ENCODE results near the gene MED16. TPM values are rescaled to one million over a fixed set of nuclear protein-coding genes. Genes with fewer than 3 reads are reported as not detected.
"Not testable (repeated sequence)": the region's sequence is repeated elsewhere in the genome, so short reads cannot be mapped to it uniquely, and the experiment has no call there.

Gene MED16
- total and polyA plus RNA-seq, 7 donors = 30.7 to 66.5 (median 51.3) TPM

DNA sequence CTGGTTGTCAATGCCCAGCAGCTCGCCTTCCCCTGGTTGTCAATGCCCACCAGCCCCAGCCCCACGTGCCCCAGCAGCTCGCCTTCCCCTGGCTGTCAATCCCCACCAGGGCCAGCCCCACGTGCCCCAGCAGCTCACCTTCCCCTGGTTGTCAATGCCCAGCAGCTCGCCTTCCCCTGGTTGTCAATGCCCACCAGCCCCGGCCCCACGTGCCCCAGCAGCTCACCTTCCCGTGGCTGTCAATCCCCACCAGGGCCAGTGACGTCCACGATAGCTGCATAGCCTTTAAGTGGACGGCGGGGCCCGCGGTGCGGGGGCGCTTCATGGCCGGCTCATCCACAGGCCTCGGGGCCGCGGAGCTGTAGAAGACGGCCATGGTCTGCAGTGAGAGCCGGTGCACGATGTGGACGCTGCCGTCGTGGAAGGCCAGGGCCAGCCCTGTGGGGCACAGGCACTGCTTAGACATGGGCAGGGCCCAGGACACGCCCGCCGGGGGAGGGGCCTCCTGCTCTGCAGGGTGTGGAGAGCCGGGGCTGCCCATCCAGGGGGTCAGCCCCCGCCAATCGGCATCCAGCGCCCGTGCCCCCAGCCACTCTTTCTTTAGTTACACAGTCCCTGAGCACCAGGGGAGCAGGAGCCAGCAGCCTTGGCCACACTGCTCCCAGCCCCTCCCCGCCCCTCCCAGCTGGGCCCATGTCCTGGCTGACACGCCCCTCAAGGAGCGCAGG, 13.1 kb downstream of the MED16 start:
- ATAC-seq (no peak), DNase-seq (peak in 1 of 2 donors; percentile 50)
- Histone ChIP-seq H3K4me1 (no peaks in the 10 kb centered on the region), H3K4me3 (no peak overlapping the region), H3K9me3 (no peaks in the 10 kb centered on the region), H3K27me3 (ENCODE audit: insufficient read depth in 3 of 3, low read length in 2 of 3) (no peaks in the 10 kb centered on the region), H3K36me3 (ENCODE audit: insufficient read depth in 1 of 2, low read depth in 1 of 2) (peaks cover 0 to 61% of the 10 kb centered on the region in 2 donors), H3K27ac (no peak overlapping the region)
- no peak for TF ChIP-seq CTCF (IDR thresholded peaks at IDR 0.05)
- WGBS, 3 donors = 83 to 89% (median 89%) methylated on average over 37 of the region's 37 CpGs
- intact Hi-C loops (cut with DNase I) = no loop called here

GRCh38 chr19:878751-879561, 14.0 kb downstream of the MED16 start:
- ATAC-seq; H3K27ac ChIP-seq; H3K4me1 ChIP-seq; H3K9me3 ChIP-seq; H3K27me3 ChIP-seq (ENCODE audit: insufficient read depth in 3 of 3, low read length in 2 of 3); H3K4me3 ChIP-seq; intact Hi-C loops (cut with DNase I): not testable (repeated sequence)
- 86 to 92% (median 90%) methylated on average over 21 to 24 of the region's 24 CpGs for WGBS, 3 donors
- peaks cover 0 to 62% of the 10 kb centered on the region in 2 donors for H3K36me3 ChIP-seq (ENCODE audit: insufficient read depth in 1 of 2, low read depth in 1 of 2)
- peak in 1 of 2 donors; percentile 44 for DNase-seq

- H3K4me3 ChIP-seq; ATAC-seq; H3K27ac ChIP-seq; DNase-seq; H3K4me1 ChIP-seq; H3K27me3 ChIP-seq (ENCODE audit: insufficient read depth in 3 of 3, low read length in 2 of 3); H3K9me3 ChIP-seq; intact Hi-C loops (cut with DNase I): not testable (repeated sequence)
- 86 to 94% (median 92%) methylated on average over 21 to 23 of the region's 23 CpGs for WGBS, 3 donors
- peaks cover 0 to 63% of the 10 kb centered on the region in 2 donors for H3K36me3 ChIP-seq (ENCODE audit: insufficient read depth in 1 of 2, low read depth in 1 of 2)
Measured at GRCh38 chr19:877992-878660, 14.9 kb downstream of the MED16 start.

DNA sequence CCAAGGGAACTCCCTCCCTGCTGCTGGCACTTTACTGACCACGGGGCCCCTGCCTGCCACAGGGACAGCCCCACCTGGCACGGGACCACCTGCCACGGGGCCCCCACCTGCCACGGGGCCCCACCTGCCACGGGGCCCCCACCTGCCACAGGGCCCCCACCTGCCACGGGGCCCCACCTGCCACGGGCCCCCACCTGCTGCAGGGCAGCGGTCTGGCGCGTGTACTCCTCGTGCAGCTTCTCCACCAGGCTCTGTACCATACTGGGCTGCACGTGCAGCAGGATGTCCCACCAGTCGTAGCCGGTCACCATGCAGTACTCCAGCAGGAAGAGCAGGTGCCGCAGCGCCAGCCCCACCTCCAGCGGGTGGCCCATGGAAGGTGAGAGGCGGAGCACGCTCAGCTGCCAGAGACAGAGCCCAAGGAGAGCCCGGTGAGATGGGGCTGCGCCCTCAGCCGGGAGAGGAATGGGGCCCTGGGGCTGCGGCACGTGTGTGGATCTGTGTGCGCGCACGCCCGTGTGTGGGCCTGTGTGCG, 16.1 kb downstream of the MED16 start:
- Histone ChIP-seq H3K27ac (no peak overlapping the region), H3K36me3 (ENCODE audit: insufficient read depth in 1 of 2, low read depth in 1 of 2) (peaks cover 0 to 56% of the 10 kb centered on the region in 2 donors), H3K9me3 (no peaks in the 10 kb centered on the region), H3K4me1 (no peaks in the 10 kb centered on the region), H3K27me3 (ENCODE audit: insufficient read depth in 3 of 3, low read length in 2 of 3) (no peaks in the 10 kb centered on the region), H3K4me3 (no peak overlapping the region)
- intact Hi-C loops (cut with DNase I) = no loop called here
- ATAC-seq = no peak
- 88 to 93% (median 89%) methylated on average over 28 to 29 of the region's 29 CpGs for WGBS, 3 donors
- DNase-seq = no peak
- TF ChIP-seq CTCF (IDR thresholded peaks at IDR 0.05) = no peak

GRCh38 chr19:876089-876488, 16.9 kb downstream of the MED16 start:
- H3K4me3 ChIP-seq = no peak overlapping the region
- no peak overlapping the region for H3K27ac ChIP-seq
- H3K27me3 ChIP-seq (ENCODE audit: insufficient read depth in 3 of 3, low read length in 2 of 3) = no peaks in the 10 kb centered on the region
- intact Hi-C loops (cut with DNase I) = no loop called here
- DNase-seq = no peak
- ATAC-seq = no peak
- peaks cover 0 to 52% of the 10 kb centered on the region in 2 donors for H3K36me3 ChIP-seq (ENCODE audit: insufficient read depth in 1 of 2, low read depth in 1 of 2)
- H3K4me1 ChIP-seq = no peaks in the 10 kb centered on the region
- TF ChIP-seq CTCF (IDR thresholded peaks at IDR 0.05) = no peak
- WGBS, 3 donors = 57 to 76% (median 72%) methylated on average over 18 of the region's 18 CpGs
- H3K9me3 ChIP-seq = no peaks in the 10 kb centered on the region
